Astrocyte (in vitro differentiated cells and primary cell): ENCODE results near the gene GALNT2.

Experiments used
- EZH2 ChIP-seq: IDR thresholded peaks from 2 replicates; pipeline ENCODE4 v1.6.1; 2012; ENCODE audit warnings: mild to moderate bottlenecking, low read length, inconsistent platforms; ENCODE audit not compliant: insufficient read depth
- TF ChIP-seq, protein P1 (sequence below): IDR thresholded peaks from 2 replicates; pipeline ENCODE4 v1.5.1; 2011; ENCODE audit warnings: low read depth, mild to moderate bottlenecking, inconsistent platforms, low read length, moderate library complexity; ENCODE audit not compliant: insufficient read depth

DNA sequence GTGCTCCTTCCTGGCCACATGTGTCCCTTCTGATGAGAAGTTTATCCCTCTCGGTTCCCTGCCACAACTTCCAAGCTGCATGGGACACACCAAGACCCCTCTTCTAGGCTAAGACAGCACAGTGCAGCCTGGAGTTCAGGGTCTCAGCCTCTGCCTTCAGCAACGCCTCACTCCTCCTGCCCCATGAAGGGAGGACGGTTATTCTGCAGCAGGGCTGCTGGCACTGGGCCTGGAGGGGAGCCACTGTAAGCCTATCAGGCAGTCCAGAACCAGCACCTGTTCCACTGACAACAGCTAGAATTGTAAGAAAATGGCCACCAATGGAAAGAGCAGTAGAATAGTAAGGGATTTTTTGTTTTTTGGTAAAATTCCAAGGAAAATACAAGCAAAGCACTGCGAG, 72.3 kb downstream of the GALNT2 start:
- TF ChIP-seq, protein P1, sequence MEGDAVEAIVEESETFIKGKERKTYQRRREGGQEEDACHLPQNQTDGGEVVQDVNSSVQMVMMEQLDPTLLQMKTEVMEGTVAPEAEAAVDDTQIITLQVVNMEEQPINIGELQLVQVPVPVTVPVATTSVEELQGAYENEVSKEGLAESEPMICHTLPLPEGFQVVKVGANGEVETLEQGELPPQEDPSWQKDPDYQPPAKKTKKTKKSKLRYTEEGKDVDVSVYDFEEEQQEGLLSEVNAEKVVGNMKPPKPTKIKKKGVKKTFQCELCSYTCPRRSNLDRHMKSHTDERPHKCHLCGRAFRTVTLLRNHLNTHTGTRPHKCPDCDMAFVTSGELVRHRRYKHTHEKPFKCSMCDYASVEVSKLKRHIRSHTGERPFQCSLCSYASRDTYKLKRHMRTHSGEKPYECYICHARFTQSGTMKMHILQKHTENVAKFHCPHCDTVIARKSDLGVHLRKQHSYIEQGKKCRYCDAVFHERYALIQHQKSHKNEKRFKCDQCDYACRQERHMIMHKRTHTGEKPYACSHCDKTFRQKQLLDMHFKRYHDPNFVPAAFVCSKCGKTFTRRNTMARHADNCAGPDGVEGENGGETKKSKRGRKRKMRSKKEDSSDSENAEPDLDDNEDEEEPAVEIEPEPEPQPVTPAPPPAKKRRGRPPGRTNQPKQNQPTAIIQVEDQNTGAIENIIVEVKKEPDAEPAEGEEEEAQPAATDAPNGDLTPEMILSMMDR, result no peak
- no peak for TF ChIP-seq EZH2
